ENCODE measurements around the gene FMNL2.

Gene FMNL2

DNA sequence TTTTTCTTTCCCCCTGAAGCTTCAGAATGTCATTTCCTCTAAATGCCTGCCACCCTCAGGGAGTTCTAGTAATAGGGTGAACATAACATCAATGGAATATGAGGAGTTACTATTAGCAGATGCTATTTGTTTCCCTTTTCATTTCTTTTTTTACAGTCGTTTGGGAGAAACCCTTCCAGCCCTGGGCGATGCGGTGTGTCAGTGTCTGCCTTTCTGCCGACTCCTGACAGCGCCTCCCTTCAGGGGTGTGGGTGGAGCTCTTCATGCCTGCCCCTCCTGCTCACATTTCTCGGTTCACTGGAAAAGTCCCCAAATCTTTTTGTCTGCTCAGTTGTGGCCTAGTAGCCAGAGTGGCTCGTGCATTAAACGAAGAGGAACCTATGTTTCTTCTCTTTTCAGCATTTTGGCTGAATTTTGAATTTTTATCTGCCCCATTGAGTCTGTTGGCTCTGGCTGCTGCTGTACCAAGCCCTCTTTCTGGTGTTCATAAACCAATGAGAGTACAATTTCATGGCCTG is 72.3 kb downstream of the FMNL2 start:
- H3K36me3 ChIP-seq (ENCODE audit: control insufficient read depth, low read depth, low read length): no peaks in the 10 kb centered on the region
- H3K27ac ChIP-seq (ENCODE audit: low read length): peak overlapping the region; percentile 43
- H3K9me3 ChIP-seq (ENCODE audit: control insufficient read depth, low read depth, low read length): no peaks in the 10 kb centered on the region
- no peak overlapping the region for H3K9ac ChIP-seq (ENCODE audit: low read length)
- H3K4me3 ChIP-seq (ENCODE audit: low read length): peak overlapping the region; percentile 35
- no peaks in the 10 kb centered on the region for H3K27me3 ChIP-seq (ENCODE audit: control insufficient read depth, insufficient read depth, low read length)
- peaks cover 36% of the 10 kb centered on the region for H3K4me1 ChIP-seq (ENCODE audit: control insufficient read depth, low read depth, low read length)

- H3K27me3 ChIP-seq (ENCODE audit: control insufficient read depth, insufficient read depth, low read length): no peaks in the 10 kb centered on the region
- peak overlapping the region; percentile 43 for H3K27ac ChIP-seq (ENCODE audit: low read length)
- H3K9ac ChIP-seq (ENCODE audit: low read length): no peak overlapping the region
- H3K4me1 ChIP-seq (ENCODE audit: control insufficient read depth, low read depth, low read length): peaks cover 36% of the 10 kb centered on the region
- no peaks in the 10 kb centered on the region for H3K9me3 ChIP-seq (ENCODE audit: control insufficient read depth, low read depth, low read length)
- no peaks in the 10 kb centered on the region for H3K36me3 ChIP-seq (ENCODE audit: control insufficient read depth, low read depth, low read length)
- no peak overlapping the region for H3K4me3 ChIP-seq (ENCODE audit: low read length)
Measured at GRCh38 chr2:152407806-152408205, 72.8 kb downstream of the FMNL2 start.

DNA sequence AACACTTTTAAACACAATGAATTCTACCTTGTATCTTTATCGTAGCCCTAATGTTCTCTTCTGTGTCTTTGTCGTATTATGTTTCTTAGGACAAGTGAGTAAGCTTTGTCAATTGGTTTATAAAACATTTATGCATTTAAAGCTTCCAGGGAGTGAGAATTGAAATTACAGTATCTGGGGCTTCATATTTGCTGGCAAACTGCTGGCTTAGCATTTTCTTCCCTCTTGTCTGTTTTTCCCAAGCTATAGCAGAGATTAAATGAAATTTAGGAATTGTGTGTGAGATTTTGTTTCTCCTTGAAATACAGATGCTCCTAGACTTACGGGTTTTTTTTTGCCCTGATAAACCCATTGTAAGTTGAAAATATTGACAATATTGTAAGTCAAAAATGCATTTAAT is 73.3 kb downstream of the FMNL2 start:
- no peaks in the 10 kb centered on the region for H3K9me3 ChIP-seq (ENCODE audit: control insufficient read depth, low read depth, low read length)
- H3K27ac ChIP-seq (ENCODE audit: low read length): no peak overlapping the region
- peaks cover 36% of the 10 kb centered on the region for H3K4me1 ChIP-seq (ENCODE audit: control insufficient read depth, low read depth, low read length)
- no peaks in the 10 kb centered on the region for H3K36me3 ChIP-seq (ENCODE audit: control insufficient read depth, low read depth, low read length)
- no peak overlapping the region for H3K4me3 ChIP-seq (ENCODE audit: low read length)
- H3K9ac ChIP-seq (ENCODE audit: low read length): no peak overlapping the region
- H3K27me3 ChIP-seq (ENCODE audit: control insufficient read depth, insufficient read depth, low read length): no peaks in the 10 kb centered on the region

DNA sequence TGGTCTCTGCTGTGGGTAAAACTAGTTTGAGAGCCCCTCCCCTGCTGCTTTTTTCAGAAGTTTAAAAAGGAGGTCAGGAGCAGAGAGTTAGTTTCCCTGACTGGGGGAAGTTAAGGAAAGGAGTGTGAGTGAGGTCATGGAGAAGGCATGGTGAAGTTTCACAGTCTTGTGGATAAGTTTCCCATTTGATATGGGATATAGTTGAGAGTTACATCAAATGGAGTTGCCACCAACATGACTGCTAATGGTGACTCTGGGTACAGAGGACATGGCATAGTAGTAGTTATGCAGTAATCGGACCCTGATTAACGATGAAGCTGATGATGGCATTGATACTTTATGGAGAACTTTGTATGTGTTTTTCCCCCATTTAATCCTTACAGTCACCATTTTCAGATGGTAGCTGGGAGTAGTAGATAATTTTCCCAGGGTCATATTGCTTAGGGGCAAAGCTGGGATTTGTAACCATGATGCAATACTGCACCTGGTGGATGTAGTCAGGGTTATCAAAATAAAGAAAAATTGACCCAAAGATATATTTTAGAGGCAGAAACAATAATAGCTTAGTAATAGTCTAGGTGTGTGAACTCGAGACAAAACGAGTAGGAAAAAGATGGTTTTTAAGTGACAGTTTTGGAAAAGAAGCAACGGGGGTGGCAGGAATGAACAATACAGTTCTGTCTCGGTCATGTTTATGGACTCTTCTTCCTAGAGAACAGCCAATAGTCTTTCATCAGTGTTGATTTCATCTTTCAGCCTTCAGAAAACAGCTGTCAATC is 74.6 kb downstream of the FMNL2 start:
- H3K9me3 ChIP-seq (ENCODE audit: control insufficient read depth, low read depth, low read length): no peaks in the 10 kb centered on the region
- peaks cover 44% of the 10 kb centered on the region for H3K4me1 ChIP-seq (ENCODE audit: control insufficient read depth, low read depth, low read length)
- H3K9ac ChIP-seq (ENCODE audit: low read length): no peak overlapping the region
- H3K36me3 ChIP-seq (ENCODE audit: control insufficient read depth, low read depth, low read length): no peaks in the 10 kb centered on the region
- no peaks in the 10 kb centered on the region for H3K27me3 ChIP-seq (ENCODE audit: control insufficient read depth, insufficient read depth, low read length)
- no peak overlapping the region for H3K27ac ChIP-seq (ENCODE audit: low read length)
- no peak overlapping the region for H3K4me3 ChIP-seq (ENCODE audit: low read length)

DNA sequence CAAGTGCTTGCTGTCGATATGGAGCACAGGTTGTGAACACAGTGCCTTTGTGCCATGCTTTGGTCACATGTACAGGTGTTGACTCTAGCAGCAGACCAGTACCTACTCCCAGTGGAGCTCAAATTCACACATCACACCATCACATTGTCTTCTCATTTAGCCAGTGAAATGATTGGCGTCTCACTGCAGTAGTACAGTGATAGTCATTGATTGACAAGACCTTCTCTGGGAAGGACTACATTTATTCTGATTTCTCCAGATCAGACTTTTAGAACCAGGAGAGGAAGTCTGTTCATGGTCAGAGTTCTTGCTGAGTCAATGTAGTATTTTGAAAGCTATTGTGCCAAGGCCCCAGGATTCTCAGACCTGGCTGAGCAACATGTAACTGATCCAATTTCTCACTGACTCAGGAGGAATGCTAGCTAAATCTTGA is 75.2 kb downstream of the FMNL2 start:
- Histone ChIP-seq H3K27ac (ENCODE audit: low read length) (no peak overlapping the region), H3K36me3 (ENCODE audit: control insufficient read depth, low read depth, low read length) (no peaks in the 10 kb centered on the region), H3K9me3 (ENCODE audit: control insufficient read depth, low read depth, low read length) (no peaks in the 10 kb centered on the region), H3K4me3 (ENCODE audit: low read length) (no peak overlapping the region), H3K27me3 (ENCODE audit: control insufficient read depth, insufficient read depth, low read length) (no peaks in the 10 kb centered on the region), H3K9ac (ENCODE audit: low read length) (no peak overlapping the region), H3K4me1 (ENCODE audit: control insufficient read depth, low read depth, low read length) (peaks cover 44% of the 10 kb centered on the region)

DNA sequence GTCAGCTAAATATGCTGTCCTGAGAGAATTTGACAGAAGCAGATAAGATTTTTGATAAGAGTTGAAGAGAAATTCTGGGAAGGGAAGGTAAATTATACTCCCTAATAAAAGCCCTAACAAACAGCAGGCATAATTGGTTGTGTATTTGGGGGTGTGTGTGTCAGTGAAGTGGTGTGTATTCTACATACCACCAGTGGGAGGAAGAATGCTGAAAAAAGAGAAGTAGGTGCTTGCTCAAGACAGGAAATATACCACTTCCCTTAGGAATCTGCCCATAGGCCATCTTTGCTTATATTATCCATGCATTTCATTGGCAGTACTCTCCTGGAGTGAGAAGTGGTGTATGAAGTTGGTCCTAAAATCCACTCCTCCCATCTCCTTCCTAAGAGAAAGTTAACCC is 76.2 kb downstream of the FMNL2 start:
- H3K27ac ChIP-seq (ENCODE audit: low read length): no peak overlapping the region
- no peaks in the 10 kb centered on the region for H3K27me3 ChIP-seq (ENCODE audit: control insufficient read depth, insufficient read depth, low read length)
- no peak overlapping the region for H3K9ac ChIP-seq (ENCODE audit: low read length)
- no peak overlapping the region for H3K4me3 ChIP-seq (ENCODE audit: low read length)
- no peaks in the 10 kb centered on the region for H3K9me3 ChIP-seq (ENCODE audit: control insufficient read depth, low read depth, low read length)
- no peaks in the 10 kb centered on the region for H3K36me3 ChIP-seq (ENCODE audit: control insufficient read depth, low read depth, low read length)
- peaks cover 44% of the 10 kb centered on the region for H3K4me1 ChIP-seq (ENCODE audit: control insufficient read depth, low read depth, low read length)

- Histone ChIP-seq H3K4me1 (ENCODE audit: control insufficient read depth, low read depth, low read length) (peaks cover 26% of the 10 kb centered on the region), H3K36me3 (ENCODE audit: control insufficient read depth, low read depth, low read length) (no peaks in the 10 kb centered on the region), H3K9ac (ENCODE audit: low read length) (no peak overlapping the region), H3K27ac (ENCODE audit: low read length) (no peak overlapping the region), H3K4me3 (ENCODE audit: low read length) (peak overlapping the region; percentile 16), H3K27me3 (ENCODE audit: control insufficient read depth, insufficient read depth, low read length) (no peaks in the 10 kb centered on the region), H3K9me3 (ENCODE audit: control insufficient read depth, low read depth, low read length) (no peaks in the 10 kb centered on the region)
Measured at GRCh38 chr2:152413228-152414030, 78.5 kb downstream of the FMNL2 start.

- no peak overlapping the region for H3K4me3 ChIP-seq (ENCODE audit: low read length)
- H3K27me3 ChIP-seq (ENCODE audit: control insufficient read depth, insufficient read depth, low read length): no peaks in the 10 kb centered on the region
- no peak overlapping the region for H3K9ac ChIP-seq (ENCODE audit: low read length)
- no peaks in the 10 kb centered on the region for H3K36me3 ChIP-seq (ENCODE audit: control insufficient read depth, low read depth, low read length)
- H3K9me3 ChIP-seq (ENCODE audit: control insufficient read depth, low read depth, low read length): no peaks in the 10 kb centered on the region
- no peak overlapping the region for H3K27ac ChIP-seq (ENCODE audit: low read length)
- H3K4me1 ChIP-seq (ENCODE audit: control insufficient read depth, low read depth, low read length): peaks cover 14% of the 10 kb centered on the region
Measured at GRCh38 chr2:152415231-152415642, 80.3 kb downstream of the FMNL2 start.

GRCh38 chr2:152415796-152416195 is 80.8 kb downstream of the FMNL2 start:
- peaks cover 18% of the 10 kb centered on the region for H3K4me1 ChIP-seq (ENCODE audit: control insufficient read depth, low read depth, low read length)
- H3K4me3 ChIP-seq (ENCODE audit: low read length): no peak overlapping the region
- no peak overlapping the region for H3K9ac ChIP-seq (ENCODE audit: low read length)
- no peaks in the 10 kb centered on the region for H3K36me3 ChIP-seq (ENCODE audit: control insufficient read depth, low read depth, low read length)
- H3K27me3 ChIP-seq (ENCODE audit: control insufficient read depth, insufficient read depth, low read length): no peaks in the 10 kb centered on the region
- H3K9me3 ChIP-seq (ENCODE audit: control insufficient read depth, low read depth, low read length): no peaks in the 10 kb centered on the region
- no peak overlapping the region for H3K27ac ChIP-seq (ENCODE audit: low read length)

DNA sequence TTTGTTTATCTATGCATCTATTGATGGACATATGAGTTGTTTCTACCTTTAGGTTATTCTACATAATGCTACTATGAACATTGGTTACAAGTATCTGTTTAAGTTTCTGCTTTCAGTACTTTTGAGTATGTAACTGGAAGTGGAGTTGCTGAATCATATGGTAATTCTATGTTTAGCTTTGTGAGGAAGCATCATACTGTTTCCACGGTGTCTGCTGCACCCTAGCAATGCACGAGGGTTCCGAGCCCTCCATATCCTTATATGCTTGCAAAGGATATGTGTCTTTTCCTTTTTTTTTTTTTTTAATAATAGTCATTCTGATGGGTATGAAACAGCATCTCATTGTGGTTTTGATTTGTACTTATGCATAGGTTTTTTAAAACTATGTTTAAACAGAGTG is 83.7 kb downstream of the FMNL2 start:
- Histone ChIP-seq H3K27me3 (ENCODE audit: control insufficient read depth, insufficient read depth, low read length) (no peaks in the 10 kb centered on the region), H3K9ac (ENCODE audit: low read length) (no peak overlapping the region), H3K27ac (ENCODE audit: low read length) (no peak overlapping the region), H3K9me3 (ENCODE audit: control insufficient read depth, low read depth, low read length) (no peaks in the 10 kb centered on the region), H3K4me1 (ENCODE audit: control insufficient read depth, low read depth, low read length) (peaks cover 22% of the 10 kb centered on the region), H3K36me3 (ENCODE audit: control insufficient read depth, low read depth, low read length) (no peaks in the 10 kb centered on the region), H3K4me3 (ENCODE audit: low read length) (no peak overlapping the region)

DNA sequence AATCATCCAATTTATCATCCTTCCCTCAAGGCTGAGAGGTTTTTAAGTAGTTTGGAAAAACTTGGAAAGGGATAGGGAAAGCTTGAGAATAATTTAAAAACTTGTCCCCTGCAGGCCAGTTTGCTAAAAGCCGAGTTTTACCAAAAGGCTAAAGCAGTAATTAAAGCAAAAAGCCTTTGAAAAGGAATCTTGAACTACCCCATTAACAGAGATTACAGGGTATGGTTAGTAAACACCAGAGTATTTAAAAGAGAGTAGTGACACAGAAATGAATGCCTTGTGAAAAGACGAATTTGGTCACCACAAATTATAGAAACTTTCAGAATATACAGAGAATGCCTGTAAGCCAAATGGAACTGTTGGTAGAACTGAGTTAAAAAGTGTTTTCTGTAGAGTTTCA is 85.0 kb downstream of the FMNL2 start:
- Histone ChIP-seq H3K4me1 (ENCODE audit: control insufficient read depth, low read depth, low read length) (peaks cover 21% of the 10 kb centered on the region), H3K9me3 (ENCODE audit: control insufficient read depth, low read depth, low read length) (no peaks in the 10 kb centered on the region), H3K36me3 (ENCODE audit: control insufficient read depth, low read depth, low read length) (no peaks in the 10 kb centered on the region), H3K27ac (ENCODE audit: low read length) (no peak overlapping the region), H3K4me3 (ENCODE audit: low read length) (no peak overlapping the region), H3K27me3 (ENCODE audit: control insufficient read depth, insufficient read depth, low read length) (no peaks in the 10 kb centered on the region), H3K9ac (ENCODE audit: low read length) (no peak overlapping the region)

Data from iPS-18a (cell line).